Upper lobe of left lung (tissue), 4 donors: ENCODE data around the gene CACNG5.
"Not testable (repeated sequence)": the region's sequence is repeated elsewhere in the genome, so short reads cannot be mapped to it uniquely, and the experiment has no call there.

ENCODE experiments used
- EP300 ChIP-seq, 4 donors: sonication (generic); formaldehyde crosslinking; IDR thresholded peaks; one replicate each; pipeline ENCODE4 v1.5.1; 2017; ENCODE audit warnings: antibody characterized with exemption in 4 of 4, control low read depth in 2 of 4
- POLR2A ChIP-seq, 4 donors: fragments of 450-650 bp; IDR thresholded peaks; one replicate each; pipeline ENCODE4 v1.5.1; 2016 to 2017; ENCODE audit warnings: antibody characterized with exemption in 4 of 4, mild to moderate bottlenecking in 2 of 4
- POLR2AphosphoS5 ChIP-seq, 2 donors: sonication (generic); formaldehyde crosslinking; IDR thresholded peaks; one replicate each; pipeline ENCODE4 v1.5.1; 2017; ENCODE audit warnings: antibody characterized with exemption in 2 of 2
- TF ChIP-seq, protein P1 (sequence below), 6 experiments: fragments of 450-650 bp in 4 of 6; fragments of 200-600 bp in 2 of 6; sonication (generic) in 2 of 6; IDR thresholded peaks; one replicate each; pipeline ENCODE4 v1.5.1; 2016 to 2019; ENCODE audit warnings: antibody characterized with exemption in 6 of 6

- TF ChIP-seq, protein P1, sequence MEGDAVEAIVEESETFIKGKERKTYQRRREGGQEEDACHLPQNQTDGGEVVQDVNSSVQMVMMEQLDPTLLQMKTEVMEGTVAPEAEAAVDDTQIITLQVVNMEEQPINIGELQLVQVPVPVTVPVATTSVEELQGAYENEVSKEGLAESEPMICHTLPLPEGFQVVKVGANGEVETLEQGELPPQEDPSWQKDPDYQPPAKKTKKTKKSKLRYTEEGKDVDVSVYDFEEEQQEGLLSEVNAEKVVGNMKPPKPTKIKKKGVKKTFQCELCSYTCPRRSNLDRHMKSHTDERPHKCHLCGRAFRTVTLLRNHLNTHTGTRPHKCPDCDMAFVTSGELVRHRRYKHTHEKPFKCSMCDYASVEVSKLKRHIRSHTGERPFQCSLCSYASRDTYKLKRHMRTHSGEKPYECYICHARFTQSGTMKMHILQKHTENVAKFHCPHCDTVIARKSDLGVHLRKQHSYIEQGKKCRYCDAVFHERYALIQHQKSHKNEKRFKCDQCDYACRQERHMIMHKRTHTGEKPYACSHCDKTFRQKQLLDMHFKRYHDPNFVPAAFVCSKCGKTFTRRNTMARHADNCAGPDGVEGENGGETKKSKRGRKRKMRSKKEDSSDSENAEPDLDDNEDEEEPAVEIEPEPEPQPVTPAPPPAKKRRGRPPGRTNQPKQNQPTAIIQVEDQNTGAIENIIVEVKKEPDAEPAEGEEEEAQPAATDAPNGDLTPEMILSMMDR (IDR thresholded peaks at IDR 0.05) = not testable (repeated sequence)
- TF ChIP-seq EP300, POLR2A, POLR2AphosphoS5 (IDR thresholded peaks at IDR 0.05): not testable (repeated sequence)
Observed at GRCh38 chr17:66903296-66903695, 68.4 kb downstream of the CACNG5 start.
